K562 (cell line): ENCODE data around the gene ARFRP1. TPM values are rescaled to one million over a fixed set of nuclear protein-coding genes. Genes with fewer than 3 reads are reported as not detected.
A peak's percentile ranks its signal among the peaks of the same experiment; 100 is the strongest.

ENCODE experiments used
- FIP1L1 ChIP-seq: fragments of 200-400 bp; formaldehyde crosslinking; IDR thresholded peaks from 2 replicates; pipeline ENCODE4 v1.6.1; 2018; ENCODE audit warnings: mild to moderate bottlenecking, low read depth, low read length; ENCODE audit not compliant: poor library complexity, severe bottlenecking
- KAT8 ChIP-seq: fragments of 450-650 bp; IDR thresholded peaks from 2 replicates; pipeline ENCODE4 v1.6.1; 2016; ENCODE audit warnings: low read depth, mild to moderate bottlenecking
- KLF1 ChIP-seq: fragments of 450-650 bp; IDR thresholded peaks from 2 replicates; pipeline ENCODE4 v1.6.1; 2016; ENCODE audit warnings: missing genetic modification characterization, missing compliant biosample characterization
- MAFK ChIP-seq: IDR thresholded peaks from 2 replicates; pipeline ENCODE4 v1.6.1; 2011; ENCODE audit warnings: low read length, improper control_type of control experiment
- MECOM ChIP-seq: fragments of 250-450 bp; sonication (Bioruptor Pico); IDR thresholded peaks from 2 replicates; pipeline ENCODE4 v1.8.0; 2022; ENCODE audit warnings: inconsistent platforms
- NR2C1 ChIP-seq, 2 experiments: fragments of 450-650 bp; IDR thresholded peaks; 2 replicates each; pipeline ENCODE4 v1.6.1; 2017; ENCODE audit warnings: mild to moderate bottlenecking in 2 of 2, antibody characterized with exemption in 1 of 2, inconsistent platforms in 1 of 2, missing compliant biosample characterization in 1 of 2, missing genetic modification characterization in 1 of 2
- POLR2AphosphoS5 ChIP-seq: IDR thresholded peaks from 2 replicates; pipeline ENCODE4 v1.6.1; 2011; ENCODE audit warnings: mild to moderate bottlenecking, low read depth, low read length, moderate library complexity; ENCODE audit not compliant: control insufficient read depth, insufficient read depth
- RBFOX2 ChIP-seq: fragments of 200-400 bp; formaldehyde crosslinking; IDR thresholded peaks from 2 replicates; pipeline ENCODE4 v1.6.1; 2017; ENCODE audit warnings: low read depth, mild to moderate bottlenecking, low read length, moderate library complexity
- SAFB ChIP-seq: fragments of 200-400 bp; formaldehyde crosslinking; IDR thresholded peaks from 2 replicates; pipeline ENCODE4 v1.6.1; 2017; ENCODE audit warnings: low read depth, low read length, borderline replicate concordance
- SMAD4 ChIP-seq: fragments of 250-450 bp; sonication (Bioruptor Pico); conservative IDR thresholded peaks from 2 replicates; pipeline ENCODE4 v1.8.0; 2021; ENCODE audit warnings: inconsistent platforms, mild to moderate bottlenecking, moderate library complexity
- SREBF2 ChIP-seq: sonication (generic); formaldehyde crosslinking; IDR thresholded peaks from 2 replicates; pipeline ENCODE4 v1.4.0; 2020; ENCODE audit warnings: mild to moderate bottlenecking, missing genetic modification reagents
- TCF7 ChIP-seq: sonication (generic); IDR thresholded peaks from 2 replicates; pipeline ENCODE4 v1.6.1; 2016; ENCODE audit warnings: antibody characterized with exemption, borderline replicate concordance
- ZNF507 ChIP-seq: conservative IDR thresholded peaks from 2 replicates; pipeline ENCODE4 v1.6.1; 2017; ENCODE audit warnings: missing genetic modification characterization, missing compliant biosample characterization
- polyA plus RNA-seq, 8 experiments: library from polyadenylated mRNA; depleted of rRNA in 4 of 8; stranded (reverse) in 5 of 8; unstranded in 3 of 8; fragments of >200 nt; fragmentation: Nextera tagmentation in 2 of 8; fragmentation: Illumina TruSeq in 1 of 8; extraction: Ambion mirVana in 2 of 8; extraction: Trizol in 1 of 8; gene quantifications; 2 replicates each; pipeline versions ENCODE4 v1.2.1 to v1.2.3, GENCODE V29; 2011 to 2014; ENCODE audit warnings: inconsistent platforms in 1 of 8, missing spikeins in 1 of 8
- total RNA-seq, 7 experiments: library from RNA; depleted of rRNA in 6 of 7; stranded (reverse); fragments of >200 nt in 6 of 7; fragmentation: Illumina TruSeq in 2 of 7; extraction: Trizol in 2 of 7; gene quantifications; 2 replicates each; pipeline versions ENCODE4 v1.2.1 to v1.2.3, GENCODE V29; 2011 to 2021; ENCODE audit warnings: low replicate concordance in 1 of 7
- TF ChIP-seq, protein P1 (sequence below): fragments of 150-350 bp; conservative IDR thresholded peaks from 2 replicates; pipeline ENCODE4 v1.6.1; 2014; ENCODE audit warnings: low read length
- TF ChIP-seq, protein P2 (sequence below): fragments of 450-650 bp; formaldehyde crosslinking; conservative IDR thresholded peaks from 2 replicates; pipeline ENCODE4 v1.4.0; 2022; ENCODE audit warnings: mild to moderate bottlenecking, missing genetic modification characterization
- TF ChIP-seq, protein P3 (sequence below): fragments of 450-650 bp; IDR thresholded peaks from 2 replicates; pipeline ENCODE4 v1.6.1; 2014; ENCODE audit warnings: low read depth, mild to moderate bottlenecking, moderate library complexity, borderline replicate concordance
- TF ChIP-seq, protein P4 (sequence below): fragments of 250-450 bp; sonication (Bioruptor Pico); IDR thresholded peaks from 2 replicates; pipeline ENCODE4 v1.5.0; 2021; ENCODE audit warnings: mild to moderate bottlenecking, moderate library complexity

The ARFRP1 gene
- total and polyA plus RNA-seq, 9 of the 15 experiments (the other 6 are each of a cell fraction or from before 2014, with no cell fraction given) = 2.2 to 78.9 (median 37.3) TPM

DNA sequence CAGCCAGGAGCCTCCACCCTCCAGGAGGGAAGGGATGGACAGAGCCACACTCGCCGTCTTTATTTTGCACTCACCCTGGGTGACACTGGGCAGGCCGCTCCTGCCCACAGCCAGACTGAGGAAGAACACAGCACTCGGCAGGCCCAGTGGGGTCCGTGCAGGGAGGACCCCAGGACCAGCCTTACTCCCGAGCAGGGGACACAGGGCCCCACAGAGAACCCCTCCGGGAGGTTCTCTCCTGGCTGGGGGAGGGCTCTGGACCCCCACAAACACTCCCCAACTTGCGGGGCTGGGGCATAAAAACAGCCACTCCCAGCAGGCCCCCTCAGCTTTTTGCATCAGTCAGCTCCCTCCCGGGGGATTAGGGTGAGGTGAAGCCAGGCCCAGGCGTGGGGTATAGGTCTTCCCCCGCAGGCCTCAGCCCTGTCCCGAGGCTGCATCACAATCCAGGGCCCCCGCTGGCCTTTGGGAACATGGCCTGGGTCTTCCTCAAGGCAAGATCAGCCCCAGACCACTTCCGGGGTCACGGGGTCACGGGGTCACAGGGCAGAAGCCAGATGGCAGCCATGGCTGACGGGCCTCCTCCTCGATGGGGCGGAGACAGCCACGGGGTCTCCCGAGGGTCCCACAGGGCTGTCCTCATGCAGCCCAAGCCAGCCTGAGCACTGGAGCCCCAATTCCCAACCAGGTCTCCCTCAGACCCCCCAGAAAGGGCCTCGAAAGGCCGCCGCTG is 8.1 kb downstream of the ARFRP1 start (continued):
- TF ChIP-seq, protein P1, sequence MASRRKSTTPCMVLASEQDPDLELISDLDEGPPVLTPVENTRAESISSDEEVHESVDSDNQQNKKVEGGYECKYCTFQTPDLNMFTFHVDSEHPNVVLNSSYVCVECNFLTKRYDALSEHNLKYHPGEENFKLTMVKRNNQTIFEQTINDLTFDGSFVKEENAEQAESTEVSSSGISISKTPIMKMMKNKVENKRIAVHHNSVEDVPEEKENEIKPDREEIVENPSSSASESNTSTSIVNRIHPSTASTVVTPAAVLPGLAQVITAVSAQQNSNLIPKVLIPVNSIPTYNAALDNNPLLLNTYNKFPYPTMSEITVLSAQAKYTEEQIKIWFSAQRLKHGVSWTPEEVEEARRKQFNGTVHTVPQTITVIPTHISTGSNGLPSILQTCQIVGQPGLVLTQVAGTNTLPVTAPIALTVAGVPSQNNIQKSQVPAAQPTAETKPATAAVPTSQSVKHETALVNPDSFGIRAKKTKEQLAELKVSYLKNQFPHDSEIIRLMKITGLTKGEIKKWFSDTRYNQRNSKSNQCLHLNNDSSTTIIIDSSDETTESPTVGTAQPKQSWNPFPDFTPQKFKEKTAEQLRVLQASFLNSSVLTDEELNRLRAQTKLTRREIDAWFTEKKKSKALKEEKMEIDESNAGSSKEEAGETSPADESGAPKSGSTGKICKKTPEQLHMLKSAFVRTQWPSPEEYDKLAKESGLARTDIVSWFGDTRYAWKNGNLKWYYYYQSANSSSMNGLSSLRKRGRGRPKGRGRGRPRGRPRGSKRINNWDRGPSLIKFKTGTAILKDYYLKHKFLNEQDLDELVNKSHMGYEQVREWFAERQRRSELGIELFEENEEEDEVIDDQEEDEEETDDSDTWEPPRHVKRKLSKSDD = no peak
- TF ChIP-seq ZNF507 (tag) (no peak), KAT8 (no peak), FIP1L1 (peak; percentile 61), SREBF2 (CRISPR knock-in tag) (no peak), POLR2AphosphoS5 (peak; percentile 34; the same call in 1 of the 2 replicates), SMAD4 (CRISPR knock-in tag) (no peak), NR2C1 (IDR thresholded peaks at IDR 0.05) (peak; percentile 97), NR2C1 (tag; IDR thresholded peaks at IDR 0.05) (peak; percentile 98), MECOM (CRISPR knock-in tag) (no peak), SAFB (no peak), KLF1 (tag) (no peak), MAFK (no peak), TCF7 (no peak), RBFOX2 (peak; percentile 42; the same call in 1 of the 2 replicates)
- TF ChIP-seq, protein P2, sequence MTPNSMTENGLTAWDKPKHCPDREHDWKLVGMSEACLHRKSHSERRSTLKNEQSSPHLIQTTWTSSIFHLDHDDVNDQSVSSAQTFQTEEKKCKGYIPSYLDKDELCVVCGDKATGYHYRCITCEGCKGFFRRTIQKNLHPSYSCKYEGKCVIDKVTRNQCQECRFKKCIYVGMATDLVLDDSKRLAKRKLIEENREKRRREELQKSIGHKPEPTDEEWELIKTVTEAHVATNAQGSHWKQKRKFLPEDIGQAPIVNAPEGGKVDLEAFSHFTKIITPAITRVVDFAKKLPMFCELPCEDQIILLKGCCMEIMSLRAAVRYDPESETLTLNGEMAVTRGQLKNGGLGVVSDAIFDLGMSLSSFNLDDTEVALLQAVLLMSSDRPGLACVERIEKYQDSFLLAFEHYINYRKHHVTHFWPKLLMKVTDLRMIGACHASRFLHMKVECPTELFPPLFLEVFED = 0 out of 2 replicates have a peak, but pooled peaks have one; percentile 16
- TF ChIP-seq, protein P3, sequence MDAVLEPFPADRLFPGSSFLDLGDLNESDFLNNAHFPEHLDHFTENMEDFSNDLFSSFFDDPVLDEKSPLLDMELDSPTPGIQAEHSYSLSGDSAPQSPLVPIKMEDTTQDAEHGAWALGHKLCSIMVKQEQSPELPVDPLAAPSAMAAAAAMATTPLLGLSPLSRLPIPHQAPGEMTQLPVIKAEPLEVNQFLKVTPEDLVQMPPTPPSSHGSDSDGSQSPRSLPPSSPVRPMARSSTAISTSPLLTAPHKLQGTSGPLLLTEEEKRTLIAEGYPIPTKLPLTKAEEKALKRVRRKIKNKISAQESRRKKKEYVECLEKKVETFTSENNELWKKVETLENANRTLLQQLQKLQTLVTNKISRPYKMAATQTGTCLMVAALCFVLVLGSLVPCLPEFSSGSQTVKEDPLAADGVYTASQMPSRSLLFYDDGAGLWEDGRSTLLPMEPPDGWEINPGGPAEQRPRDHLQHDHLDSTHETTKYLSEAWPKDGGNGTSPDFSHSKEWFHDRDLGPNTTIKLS = no peak
- TF ChIP-seq, protein P4, sequence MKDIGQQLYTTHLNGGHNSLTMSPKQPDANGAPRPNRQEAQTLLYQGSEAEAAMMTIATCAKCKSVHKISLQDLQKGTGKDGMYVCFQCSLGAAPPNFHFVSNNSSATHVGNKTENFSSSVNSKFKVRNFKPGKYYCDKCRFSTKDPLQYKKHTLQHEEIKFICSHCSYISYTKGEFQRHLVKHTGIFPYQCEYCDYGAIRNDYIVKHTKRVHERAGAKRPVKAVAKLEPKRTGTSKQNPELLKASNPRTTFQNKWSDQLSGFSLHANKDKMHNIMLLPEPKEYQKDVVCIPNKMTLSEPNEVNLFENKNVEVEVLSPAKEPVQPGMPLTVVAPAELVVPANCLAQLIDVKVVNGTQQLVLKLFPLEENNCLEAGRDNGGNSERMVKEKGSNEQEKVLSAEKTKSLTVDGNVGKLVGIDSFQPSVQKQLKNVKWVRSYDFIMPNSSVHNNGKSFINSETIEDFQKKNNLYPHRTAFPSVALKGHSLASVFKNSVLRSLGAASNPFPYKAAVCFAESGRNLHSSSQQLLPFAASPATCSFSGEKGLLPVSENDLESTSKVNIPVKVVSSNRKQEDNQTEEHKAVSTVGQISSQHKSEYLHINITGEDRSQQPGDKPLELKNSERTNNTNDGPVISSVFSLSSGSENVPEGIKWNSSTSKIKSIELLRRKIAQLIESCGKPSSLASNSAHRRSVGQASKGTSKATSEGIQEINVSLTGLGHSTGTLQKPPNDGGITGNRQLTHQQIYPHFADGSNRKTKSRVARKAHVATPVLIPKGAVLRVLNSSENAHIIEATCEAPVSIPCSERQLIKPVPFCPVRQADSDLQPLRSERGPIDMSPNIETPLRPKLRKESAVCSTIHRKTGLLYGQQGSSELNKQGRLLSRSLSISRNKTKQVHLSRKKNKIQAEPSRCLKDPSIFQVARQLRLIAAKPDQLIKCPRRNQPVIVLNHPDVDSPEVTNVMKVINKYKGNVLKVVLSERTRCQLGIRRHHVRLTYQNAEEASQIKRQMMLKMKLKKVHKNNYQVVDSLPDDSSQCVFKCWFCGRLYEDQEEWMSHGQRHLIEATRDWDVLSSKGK (CRISPR knock-in tag) = no peak
